Naive thymus-derived CD4-positive, alpha-beta T cell (primary cell): ENCODE data around the gene TLE6. TPM values are rescaled to one million over a fixed set of nuclear protein-coding genes. Genes with fewer than 3 reads are reported as not detected.

Experiments
- ATAC-seq: fragments of 150-1000 bp; cut with Tn5 transposase; 2 replicates; pipeline ENCODE4 v1.10.0; 2021; ENCODE audit warnings: mild to moderate bottlenecking, moderate library complexity
- CTCF ChIA-PET: fragments of 350-600 bp; sonication (Branson Sonifier 250); formaldehyde crosslinking; loops from one replicate; lab custom pipeline; 2021; ENCODE audit warnings: antibody characterized with exemption; lab: Charles Lee
- POLR2A ChIA-PET: fragments of 350-600 bp; sonication (Branson Sonifier 250); formaldehyde crosslinking; loops from one replicate; lab custom pipeline; 2021; ENCODE audit warnings: antibody characterized with exemption, inconsistent platforms; lab: Charles Lee
- DNase-seq, 9 donors: peaks; one replicate each; pipeline versions ENCODE4 v3.0.0 to v3.0.0-alpha.2; 2020 to 2022; ENCODE audit warnings: mixed read lengths in 1 of 9
- H3K27ac ChIP-seq: one replicate; pipeline ENCODE4 v1.7.0; 2013; ENCODE audit warnings: mild to moderate bottlenecking, low read depth, low read length, moderate library complexity
- H3K27me3 ChIP-seq, 2 donors: one replicate each; pipeline ENCODE4 v1.7.0; 2013; ENCODE audit warnings: low read length in 2 of 2, mild to moderate bottlenecking in 2 of 2, moderate library complexity in 2 of 2; ENCODE audit not compliant: control insufficient read depth in 2 of 2, insufficient read depth in 2 of 2
- H3K36me3 ChIP-seq, 3 experiments: 1 replicate in 2 of 3; 2 replicates in 1 of 3; pipeline ENCODE4 v1.7.0; 2013; ENCODE audit warnings: low read length in 3 of 3, mild to moderate bottlenecking in 3 of 3, moderate library complexity in 1 of 3; ENCODE audit not compliant: insufficient read depth in 3 of 3, control insufficient read depth in 2 of 3
- H3K4me1 ChIP-seq, 2 donors: one replicate each; pipeline ENCODE4 v1.7.0; 2013; ENCODE audit warnings: low read length in 2 of 2, mild to moderate bottlenecking in 2 of 2, moderate library complexity in 1 of 2; ENCODE audit not compliant: control insufficient read depth in 2 of 2, insufficient read depth in 2 of 2
- H3K4me3 ChIP-seq: 2 replicates; pipeline ENCODE4 v1.7.0; 2013; ENCODE audit warnings: mild to moderate bottlenecking, low read length
- H3K9me3 ChIP-seq, 3 experiments: 1 replicate in 2 of 3; 2 replicates in 1 of 3; pipeline ENCODE4 v1.7.0; 2013; ENCODE audit warnings: low read length in 3 of 3; ENCODE audit not compliant: control insufficient read depth in 2 of 3
- H3K27ac Mint-ChIP-seq, 9 donors: one replicate each; pipeline ENCODE4 v1.8.0; 2020 to 2022; ENCODE audit warnings: mixed read lengths in 9 of 9, mild to moderate bottlenecking in 8 of 9, moderate library complexity in 5 of 9, inconsistent platforms in 2 of 9
- H3K27me3 Mint-ChIP-seq, 5 donors: one replicate each; pipeline ENCODE4 v1.8.0; 2021 to 2022; ENCODE audit warnings: mixed read lengths in 5 of 5, mild to moderate bottlenecking in 1 of 5
- H3K36me3 Mint-ChIP-seq, 5 donors: one replicate each; pipeline ENCODE4 v1.8.0; 2020 to 2022; ENCODE audit warnings: mixed read lengths in 5 of 5, mild to moderate bottlenecking in 3 of 5, inconsistent platforms in 1 of 5
- H3K4me1 Mint-ChIP-seq, 7 donors: one replicate each; pipeline ENCODE4 v1.8.0; 2020 to 2022; ENCODE audit warnings: mixed read lengths in 7 of 7, mild to moderate bottlenecking in 3 of 7, inconsistent platforms in 1 of 7
- H3K4me3 Mint-ChIP-seq, 10 donors: one replicate each; pipeline ENCODE4 v1.8.0; 2020 to 2022; ENCODE audit warnings: mild to moderate bottlenecking in 10 of 10, mixed read lengths in 10 of 10, moderate library complexity in 6 of 10, inconsistent platforms in 2 of 10
- H3K9me3 Mint-ChIP-seq, 11 donors: one replicate each; pipeline ENCODE4 v1.8.0; 2020 to 2022; ENCODE audit warnings: mixed read lengths in 11 of 11, mild to moderate bottlenecking in 4 of 11, inconsistent platforms in 1 of 11, moderate library complexity in 1 of 11
- intact Hi-C, 2 donors: fragments of 100-400 bp; cut with micrococcal nuclease; formaldehyde crosslinking; loops; one replicate each; pipeline ENCODE4 v1.15.1; 2023
- polyA plus RNA-seq, 2 donors: library from polyadenylated mRNA; unstranded; fragments of 300-500 nt; fragmentation: Illumina TruSeq; gene quantifications; one replicate each; pipeline ENCODE4 v1.2.3, GENCODE V29; 2021
- total RNA-seq, 6 experiments: library from RNA in 5 of 6; stranded (reverse) in 5 of 6; gene quantifications; 1 replicate in 5 of 6; 2 replicates in 1 of 6; pipeline ENCODE4 v1.2.3 and lab custom pipeline; 2021 to 2026

TLE6 gene
- total and polyA plus RNA-seq, 7 experiments from 2014 or later, result 0.52 to 0.64 (median 0.60) TPM; not detected in 4

- no peak overlapping the region for H3K27ac Mint-ChIP-seq
- no peak for ATAC-seq
These were observed 24.0 kb downstream of the TLE6 start for GRCh38 chr19:3001235-3001800.

GRCh38 chr19:3003046-3003445, 25.7 kb downstream of the TLE6 start:
- no peak overlapping the region for H3K4me3 ChIP-seq
- POLR2A ChIA-PET, result interaction anchor here (0.6 kb wide), 1 partner anchor 59 kb away, joined by 3 read pairs; no protein-coding TSS in a partner anchor
- H3K4me1 ChIP-seq, result no peaks in the 10 kb centered on the region
- H3K9me3 ChIP-seq, result no peaks in the 10 kb centered on the region
- no peak for DNase-seq
- H3K4me3 Mint-ChIP-seq, result no peak overlapping the region
- H3K36me3 ChIP-seq, result peaks cover 0 to 34% (median 3%) of the 10 kb centered on the region in 3 experiments
- no peaks in the 10 kb centered on the region for H3K27me3 Mint-ChIP-seq
- no peak overlapping the region for H3K27ac ChIP-seq
- intact Hi-C loops, result no loop called here
- no peaks in the 10 kb centered on the region for H3K27me3 ChIP-seq
- peaks cover 0 to 24% (median 9%) of the 10 kb centered on the region in 5 donors for H3K36me3 Mint-ChIP-seq
- no peak for ATAC-seq
- CTCF ChIA-PET, result interaction anchor here (0.6 kb wide), 2 partner anchors 124 to 1331 kb away, joined by 3 to 7 read pairs; no protein-coding TSS in a partner anchor
- H3K27ac Mint-ChIP-seq, result peak overlapping the region in 1 of 9 donors; percentile 41
- peaks cover 0 to 2% (median 0%) of the 10 kb centered on the region in 11 donors for H3K9me3 Mint-ChIP-seq
- no peaks in the 10 kb centered on the region for H3K4me1 Mint-ChIP-seq

More at GRCh38 chr19:3001235-3001800, 24.0 kb downstream of the TLE6 start:
- H3K9me3 ChIP-seq, result no peaks in the 10 kb centered on the region
- peaks cover 0 to 38% (median 3%) of the 10 kb centered on the region in 3 experiments for H3K36me3 ChIP-seq
- H3K4me3 Mint-ChIP-seq, result no peak overlapping the region
- ChIA-PET CTCF (interaction anchor here (0.7 kb wide), 1 partner anchor 366 kb away, joined by 3 read pairs; no protein-coding TSS in a partner anchor), POLR2A (no interaction called here)
- H3K4me1 Mint-ChIP-seq, result no peaks in the 10 kb centered on the region
- H3K4me3 ChIP-seq, result no peak overlapping the region
- DNase-seq, result no peak
- no peaks in the 10 kb centered on the region for H3K27me3 Mint-ChIP-seq
- H3K27me3 ChIP-seq, result no peaks in the 10 kb centered on the region
- H3K9me3 Mint-ChIP-seq, result peaks cover 0 to 7% (median 0%) of the 10 kb centered on the region in 11 donors
- no peaks in the 10 kb centered on the region for H3K4me1 ChIP-seq
- H3K27ac ChIP-seq, result no peak overlapping the region
- H3K36me3 Mint-ChIP-seq, result peaks cover 0 to 33% (median 16%) of the 10 kb centered on the region in 5 donors
- intact Hi-C loops, result no loop called here

- Mint-ChIP-seq H3K9me3 (peaks cover 0 to 2% (median 0%) of the 10 kb centered on the region in 11 donors), H3K36me3 (peaks cover 0 to 19% (median 4%) of the 10 kb centered on the region in 5 donors), H3K4me1 (no peaks in the 10 kb centered on the region), H3K27ac (no peak overlapping the region), H3K27me3 (no peaks in the 10 kb centered on the region), H3K4me3 (no peak overlapping the region)
- ChIA-PET CTCF (interaction anchor here (0.6 to 1.0 kb wide), 3 partner anchors 47 to 424 kb away, joined by 3 to 7 read pairs (median 4); no protein-coding TSS in a partner anchor), POLR2A (interaction anchor here (0.7 to 1.1 kb wide), 4 partner anchors 9 to 50 kb away, joined by 3 read pairs; partner anchors contain the start of gene TLE6)
- no peak for DNase-seq
- Histone ChIP-seq H3K27ac (no peak overlapping the region), H3K9me3 (no peaks in the 10 kb centered on the region), H3K4me3 (no peak overlapping the region), H3K36me3 (peaks cover 0 to 37% (median 3%) of the 10 kb centered on the region in 3 experiments), H3K4me1 (no peaks in the 10 kb centered on the region), H3K27me3 (no peaks in the 10 kb centered on the region)
- intact Hi-C loops, result no loop called here
- no peak for ATAC-seq
These were observed 27.2 kb downstream of the TLE6 start for GRCh38 chr19:3004522-3004921.

GRCh38 chr19:3005345-3005744, 28.0 kb downstream of the TLE6 start:
- H3K27ac Mint-ChIP-seq, result no peak overlapping the region
- no peak overlapping the region for H3K27ac ChIP-seq
- H3K4me3 ChIP-seq, result no peak overlapping the region
- ChIA-PET CTCF (interaction anchor here (1.0 kb wide), 1 partner anchor 423 kb away, joined by 4 read pairs; no protein-coding TSS in a partner anchor), POLR2A (interaction anchor here (1.1 kb wide), 3 partner anchors 8 to 49 kb away, joined by 3 read pairs; partner anchors contain the start of gene TLE6)
- H3K27me3 Mint-ChIP-seq, result no peaks in the 10 kb centered on the region
- H3K36me3 ChIP-seq, result peaks cover 0 to 40% (median 3%) of the 10 kb centered on the region in 3 experiments
- peaks cover 0 to 2% (median 0%) of the 10 kb centered on the region in 11 donors for H3K9me3 Mint-ChIP-seq
- H3K27me3 ChIP-seq, result no peaks in the 10 kb centered on the region
- peaks cover 0 to 23% (median 4%) of the 10 kb centered on the region in 5 donors for H3K36me3 Mint-ChIP-seq
- no peak for DNase-seq
- H3K9me3 ChIP-seq, result no peaks in the 10 kb centered on the region
- H3K4me1 ChIP-seq, result no peaks in the 10 kb centered on the region
- no peaks in the 10 kb centered on the region for H3K4me1 Mint-ChIP-seq
- no peak for ATAC-seq
- intact Hi-C loops, result no loop called here
- H3K4me3 Mint-ChIP-seq, result no peak overlapping the region

GRCh38 chr19:3006075-3006767, 28.9 kb downstream of the TLE6 start:
- Histone ChIP-seq H3K9me3 (no peaks in the 10 kb centered on the region), H3K27ac (no peak overlapping the region), H3K27me3 (no peaks in the 10 kb centered on the region), H3K4me1 (no peaks in the 10 kb centered on the region), H3K4me3 (no peak overlapping the region), H3K36me3 (peaks cover 0 to 47% (median 8%) of the 10 kb centered on the region in 3 experiments)
- ChIA-PET POLR2A (no interaction called here), CTCF (no interaction called here)
- peaks cover 0 to 2% (median 0%) of the 10 kb centered on the region in 11 donors for H3K9me3 Mint-ChIP-seq
- H3K4me1 Mint-ChIP-seq, result peaks cover 0 to 2% (median 0%) of the 10 kb centered on the region in 7 donors
- DNase-seq (peak in 3 of 9 donors; percentile 11 to 12 (median 11)), ATAC-seq (peak; percentile 51)
- H3K27me3 Mint-ChIP-seq, result no peaks in the 10 kb centered on the region
- H3K4me3 Mint-ChIP-seq, result no peak overlapping the region
- intact Hi-C loops, result no loop called here
- H3K27ac Mint-ChIP-seq, result no peak overlapping the region
- H3K36me3 Mint-ChIP-seq, result peaks cover 0 to 26% (median 4%) of the 10 kb centered on the region in 5 donors

- Histone ChIP-seq H3K9me3 (no peaks in the 10 kb centered on the region), H3K27me3 (no peaks in the 10 kb centered on the region), H3K36me3 (peaks cover 0 to 52% (median 8%) of the 10 kb centered on the region in 3 experiments), H3K27ac (no peak overlapping the region), H3K4me1 (no peaks in the 10 kb centered on the region), H3K4me3 (no peak overlapping the region)
- no peak overlapping the region for H3K4me3 Mint-ChIP-seq
- H3K9me3 Mint-ChIP-seq, result peaks cover 0 to 2% (median 0%) of the 10 kb centered on the region in 11 donors
- intact Hi-C loops, result no loop called here
- H3K27me3 Mint-ChIP-seq, result no peaks in the 10 kb centered on the region
- no peak overlapping the region for H3K27ac Mint-ChIP-seq
- ATAC-seq (no peak), DNase-seq (no peak)
- peaks cover 0 to 2% (median 0%) of the 10 kb centered on the region in 7 donors for H3K4me1 Mint-ChIP-seq
- ChIA-PET POLR2A (no interaction called here), CTCF (interaction anchor here (0.6 kb wide), 1 partner anchor 10 kb away, joined by 3 read pairs; no protein-coding TSS in a partner anchor)
- H3K36me3 Mint-ChIP-seq, result peaks cover 0 to 22% (median 0%) of the 10 kb centered on the region in 5 donors
These were observed 30.6 kb downstream of the TLE6 start for GRCh38 chr19:3007975-3008374.
